Measurements from ENCODE around the gene TMEM74B.

TMEM74B gene

GRCh38 chr20:1212023-1212422, 27.2 kb upstream of the TMEM74B start:
- no peaks in the 10 kb centered on the region for H3K36me3 ChIP-seq (replicated peaks)
- no peak for TF ChIP-seq CTCF (IDR thresholded peaks at IDR 0.05; ENCODE audit: low read depth, low read length, missing control alignments)
- H3K27me3 ChIP-seq (replicated peaks), result peaks cover 12% of the 10 kb centered on the region
- DNase-seq, result no peak
- in situ Hi-C loops (cut with HindIII; ENCODE audit: low pct_ligation_motif_present, low sequenced_read_pairs), result no loop called here
- H3K4me3 ChIP-seq (ENCODE audit: low read depth, low read length), result no peak overlapping the region
- H3K27ac ChIP-seq, result no peak overlapping the region

- no peak for TF ChIP-seq CTCF (IDR thresholded peaks at IDR 0.05; ENCODE audit: low read depth, low read length, missing control alignments)
- Histone ChIP-seq H3K36me3 (replicated peaks) (no peaks in the 10 kb centered on the region), H3K4me3 (ENCODE audit: low read depth, low read length) (no peak overlapping the region), H3K27me3 (replicated peaks) (peaks cover 18% of the 10 kb centered on the region), H3K27ac (no peak overlapping the region)
- in situ Hi-C loops (cut with HindIII; ENCODE audit: low pct_ligation_motif_present, low sequenced_read_pairs), result no loop called here
- no peak for DNase-seq
These were observed 25.7 kb upstream of the TMEM74B start for GRCh38 chr20:1210501-1210900.

GRCh38 chr20:1209447-1210387, 24.9 kb upstream of the TMEM74B start:
- H3K36me3 ChIP-seq (replicated peaks), result no peaks in the 10 kb centered on the region
- H3K27ac ChIP-seq, result no peak overlapping the region
- in situ Hi-C loops (cut with HindIII; ENCODE audit: low pct_ligation_motif_present, low sequenced_read_pairs), result no loop called here
- H3K27me3 ChIP-seq (replicated peaks), result peaks cover 15% of the 10 kb centered on the region
- TF ChIP-seq CTCF (IDR thresholded peaks at IDR 0.05; ENCODE audit: low read depth, low read length, missing control alignments), result peak; percentile 65
- no peak for DNase-seq
- no peak overlapping the region for H3K4me3 ChIP-seq (ENCODE audit: low read depth, low read length)

GRCh38 chr20:1207293-1207878, 22.6 kb upstream of the TMEM74B start:
- H3K27ac ChIP-seq, result no peak overlapping the region
- no peak for DNase-seq
- H3K27me3 ChIP-seq (replicated peaks), result peaks cover 18% of the 10 kb centered on the region
- no peak for TF ChIP-seq CTCF (IDR thresholded peaks at IDR 0.05; ENCODE audit: low read depth, low read length, missing control alignments)
- no peak overlapping the region for H3K4me3 ChIP-seq (ENCODE audit: low read depth, low read length)
- no peaks in the 10 kb centered on the region for H3K36me3 ChIP-seq (replicated peaks)
- in situ Hi-C loops (cut with HindIII; ENCODE audit: low pct_ligation_motif_present, low sequenced_read_pairs), result no loop called here

GRCh38 chr20:1206366-1207148, 21.8 kb upstream of the TMEM74B start:
- no peak overlapping the region for H3K4me3 ChIP-seq (ENCODE audit: low read depth, low read length)

More at GRCh38 chr20:1206366-1207148, 21.8 kb upstream of the TMEM74B start:
- no peak overlapping the region for H3K27ac ChIP-seq
- H3K27me3 ChIP-seq (replicated peaks), result peaks cover 18% of the 10 kb centered on the region
- no peak for DNase-seq
- no peak for TF ChIP-seq CTCF (IDR thresholded peaks at IDR 0.05; ENCODE audit: low read depth, low read length, missing control alignments)
- in situ Hi-C loops (cut with HindIII; ENCODE audit: low pct_ligation_motif_present, low sequenced_read_pairs), result no loop called here
- H3K36me3 ChIP-seq (replicated peaks), result no peaks in the 10 kb centered on the region
